ENCODE results near the gene VSIG8. TPM values are rescaled to one million over a fixed set of nuclear protein-coding genes. Genes with fewer than 3 reads are reported as not detected.

Gene VSIG8
- total and polyA plus RNA-seq, 2 of the 8 experiments (the other 6 are each of a cell fraction or from before 2014, with no cell fraction given) = not detected

DNA sequence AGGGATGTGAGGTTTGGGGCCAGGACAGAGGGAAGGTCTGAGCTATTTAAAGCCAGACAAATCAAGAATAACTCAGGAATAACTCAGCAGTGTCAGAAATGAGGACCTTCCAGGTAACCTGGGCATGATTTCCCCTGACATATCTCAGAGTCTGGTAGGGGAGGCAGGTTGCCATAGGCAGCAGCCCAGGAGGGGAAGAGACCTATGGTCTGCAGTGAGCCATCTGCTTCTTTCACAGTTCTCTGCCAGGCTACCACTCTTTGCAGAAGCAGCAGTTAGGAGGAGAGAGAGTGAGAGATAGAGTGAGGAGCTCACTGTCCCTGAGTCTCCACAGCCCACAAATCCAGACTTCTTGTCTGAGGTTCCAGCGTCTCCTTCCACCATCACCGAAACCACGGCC is 6.3 kb upstream of the VSIG8 start:
- Histone ChIP-seq H4K20me1 (replicated peaks in 1 of 2; ENCODE audit: control insufficient read depth in 1 of 2, insufficient read depth in 2 of 2, low read length in 2 of 2) (no peaks in the 10 kb centered on the region), H3K23me2 (ENCODE audit: low read depth, low read length) (no peaks in the 10 kb centered on the region), H3K4me2 (ENCODE audit: insufficient read depth in 1 of 2, low read depth in 2 of 2, low read length in 2 of 2) (no peak overlapping the region), H2BK15ac (ENCODE audit: low read length) (no peak overlapping the region), H3K27me3 (replicated peaks in 1 of 4; ENCODE audit: control insufficient read depth in 3 of 4, extremely low read depth in 1 of 4, insufficient read depth in 3 of 4, low read length in 3 of 4) (no peaks in the 10 kb centered on the region), H3K4me1 (replicated peaks in 1 of 4; ENCODE audit: control insufficient read depth in 3 of 4, insufficient read depth in 4 of 4, low read length in 3 of 4) (no peaks in the 10 kb centered on the region; a peak in 1 of 7 replicates), H3K18ac (ENCODE audit: extremely low read depth, low read length) (no peak overlapping the region), H3K14ac (ENCODE audit: insufficient read length) (no peak overlapping the region), H3K79me1 (ENCODE audit: low read depth, low read length) (no peaks in the 10 kb centered on the region), H2AFZ (ENCODE audit: low read length) (no peak overlapping the region), H3K27ac (ENCODE audit: low read depth, low read length) (no peak overlapping the region), H4K5ac (ENCODE audit: insufficient read length, low read depth, low read length) (no peak overlapping the region), H3K56ac (replicated peaks; ENCODE audit: insufficient read length, low read depth, low read length) (no peak overlapping the region), H3K36me3 (ENCODE audit: control insufficient read depth in 2 of 4, insufficient read depth in 4 of 4, low read length in 3 of 4) (no peaks in the 10 kb centered on the region), H3K9me3 (ENCODE audit: insufficient read depth in 2 of 2, low read depth in 1 of 2, low read length in 1 of 2) (no peaks in the 10 kb centered on the region), H3K4me3 (ENCODE audit: extremely low read depth in 1 of 4, insufficient read depth in 2 of 4, low read depth in 3 of 4, low read length in 4 of 4) (no peak overlapping the region), H2BK120ac (replicated peaks; ENCODE audit: low read depth, low read length) (no peak overlapping the region), H2AK5ac (ENCODE audit: low read depth, low read length) (no peak overlapping the region), H3K23ac (ENCODE audit: insufficient read length) (no peak overlapping the region), H2BK20ac (ENCODE audit: low read length) (no peak overlapping the region), H4K91ac (replicated peaks; ENCODE audit: insufficient read length, low read length) (no peak overlapping the region), H2BK5ac (ENCODE audit: low read depth, low read length) (no peak overlapping the region), H3K79me2 (ENCODE audit: control insufficient read depth in 1 of 2, insufficient read depth in 2 of 2, low read length in 2 of 2) (no peaks in the 10 kb centered on the region), H3K9ac (replicated peaks in 1 of 4; ENCODE audit: extremely low read depth in 1 of 4, low read depth in 3 of 4, low read length in 3 of 4) (no peak overlapping the region), H3K4ac (replicated peaks; ENCODE audit: insufficient read length, low read depth, low read length) (no peak overlapping the region), H4K8ac (ENCODE audit: extremely low read depth, insufficient read depth, low read length) (no peak overlapping the region), H2BK12ac (ENCODE audit: low read depth, low read length) (no peak overlapping the region)
- 61% methylated on average over 3 of the region's 3 CpGs; no CpG with 5 or more reads in 1 of the 2 experiments for WGBS, 2 experiments (ENCODE audit: extremely low coverage in 1 of 2, insufficient coverage in 1 of 2, insufficient read length in 1 of 2, insufficient replicate concordance in 2 of 2, low coverage in 1 of 2, low lambda C conversion rate in 2 of 2, missing lambda C conversion rate in 1 of 2)
- TF ChIP-seq, protein P1, sequence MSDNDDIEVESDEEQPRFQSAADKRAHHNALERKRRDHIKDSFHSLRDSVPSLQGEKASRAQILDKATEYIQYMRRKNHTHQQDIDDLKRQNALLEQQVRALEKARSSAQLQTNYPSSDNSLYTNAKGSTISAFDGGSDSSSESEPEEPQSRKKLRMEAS (IDR thresholded peaks at IDR 0.05) = no peak
- TF ChIP-seq EZH2 (IDR thresholded peaks at IDR 0.05; ENCODE audit: low read depth, low read length, severe bottlenecking) (no peak), TCF12 (IDR thresholded peaks at IDR 0.05; ENCODE audit: low read depth, low read length) (no peak), ZNF274 (IDR thresholded peaks at IDR 0.05; ENCODE audit: borderline replicate concordance, extremely low read depth, low read length) (no peak), RBBP5 (IDR thresholded peaks at IDR 0.05; ENCODE audit: borderline replicate concordance, low read depth, low read length) (no peak)
- ChIA-PET CTCF (ENCODE audit: partially characterized antibody) (interaction anchor here (1.0 to 14.8 kb wide), 7 partner anchors 9 to 139 kb away, joined by 3 to 111 read pairs (median 5); partner anchors contain the start of genes DUSP23 and IGSF9), POLR2A (ENCODE audit: partially characterized antibody) (no interaction called here)
- no peak for FAIRE-seq
- no peak for DNase-seq (ENCODE audit: low read depth in 1 of 2, low spot score in 2 of 2)
